Aorta (tissue), 5 donors: ENCODE data around the gene KRT4. TPM values are rescaled to one million over a fixed set of nuclear protein-coding genes. Genes with fewer than 3 reads are reported as not detected.

Experiments used
- ATAC-seq: fragments of 200-7000 bp; cut with Tn5 transposase; one replicate; pipeline ENCODE4 v1.9.1; 2022; ENCODE audit warnings: moderate library complexity; ENCODE audit not compliant: low FRiP score
- DNase-seq, 2 donors: peaks; one replicate each; pipeline ENCODE4 v3.0.0-alpha.2; 2020
- H3K27ac ChIP-seq, 2 donors: one replicate each; pipeline ENCODE4 v1.5.1; 2013; ENCODE audit warnings: low read length in 2 of 2, mild to moderate bottlenecking in 2 of 2, moderate library complexity in 2 of 2, control low read depth in 1 of 2, inconsistent platforms in 1 of 2, low read depth in 1 of 2
- H3K27me3 ChIP-seq, 2 donors: one replicate each; pipeline ENCODE4 v1.6.1; 2013; ENCODE audit warnings: control low read depth in 1 of 2, low read length in 1 of 2, mild to moderate bottlenecking in 1 of 2, moderate library complexity in 1 of 2; ENCODE audit not compliant: insufficient read depth in 2 of 2, control insufficient read depth in 1 of 2
- H3K36me3 ChIP-seq, 2 donors: one replicate each; pipeline ENCODE4 v1.6.1; 2013; ENCODE audit warnings: control low read depth in 1 of 2, low read length in 1 of 2, mild to moderate bottlenecking in 1 of 2; ENCODE audit not compliant: insufficient read depth in 2 of 2, control insufficient read depth in 1 of 2
- H3K4me1 ChIP-seq, 2 donors: one replicate each; pipeline ENCODE4 v1.6.1; 2013; ENCODE audit warnings: low read length in 2 of 2, control low read depth in 1 of 2, mild to moderate bottlenecking in 1 of 2, moderate library complexity in 1 of 2; ENCODE audit not compliant: insufficient read depth in 2 of 2, control insufficient read depth in 1 of 2
- H3K4me3 ChIP-seq, 2 donors: one replicate each; pipeline ENCODE4 v1.5.1; 2013; ENCODE audit warnings: low read length in 2 of 2, control low read depth in 1 of 2, mild to moderate bottlenecking in 1 of 2
- H3K9me3 ChIP-seq: one replicate; pipeline ENCODE4 v1.6.1; 2013; ENCODE audit warnings: mild to moderate bottlenecking, low read length; ENCODE audit not compliant: control insufficient read depth
- WGBS, 2 donors: extraction: QIAGEN DNeasy Blood & Tissue Kit; methylation state at CpG; one replicate each; pipeline ENCODE4 v1.1.7; 2013; 5-methylcytosine and 5-hydroxymethylcytosine counted together
- intact Hi-C, 2 donors: fragments of 100-400 bp; cut with DNase I; formaldehyde crosslinking; loops; one replicate each; pipeline versions ENCODE4 v1.14.2 to v1.15.0; 2022
- polyA plus RNA-seq, 2 donors: library from polyadenylated mRNA; stranded (reverse); fragments of 200-250 nt; gene quantifications; one replicate each; pipeline ENCODE4 v1.2.3, GENCODE V29; 2013
- total RNA-seq, 2 donors: library from RNA; stranded (reverse); fragmentation: NEBNext Ultra II Directional; extraction: Animal tissue kit (Norgen Biotek cat#: 25700); gene quantifications; one replicate each; pipeline ENCODE4 v1.2.1, GENCODE V29; 2021
- donor health status: healthy with polysubstance abuse.
- donor health status: Bipolar disorder and iron deficiency.
- donor health status: DM: no; HTN: no; CAD: no.
- donor health status: DM: no; HTN: no; CAD: no.
- donor health status: DM: yes; HTN: yes; CAD: no.

The KRT4 gene
- total and polyA plus RNA-seq, 4 donors = 3.9 to 4.6 TPM; not detected in 2

DNA sequence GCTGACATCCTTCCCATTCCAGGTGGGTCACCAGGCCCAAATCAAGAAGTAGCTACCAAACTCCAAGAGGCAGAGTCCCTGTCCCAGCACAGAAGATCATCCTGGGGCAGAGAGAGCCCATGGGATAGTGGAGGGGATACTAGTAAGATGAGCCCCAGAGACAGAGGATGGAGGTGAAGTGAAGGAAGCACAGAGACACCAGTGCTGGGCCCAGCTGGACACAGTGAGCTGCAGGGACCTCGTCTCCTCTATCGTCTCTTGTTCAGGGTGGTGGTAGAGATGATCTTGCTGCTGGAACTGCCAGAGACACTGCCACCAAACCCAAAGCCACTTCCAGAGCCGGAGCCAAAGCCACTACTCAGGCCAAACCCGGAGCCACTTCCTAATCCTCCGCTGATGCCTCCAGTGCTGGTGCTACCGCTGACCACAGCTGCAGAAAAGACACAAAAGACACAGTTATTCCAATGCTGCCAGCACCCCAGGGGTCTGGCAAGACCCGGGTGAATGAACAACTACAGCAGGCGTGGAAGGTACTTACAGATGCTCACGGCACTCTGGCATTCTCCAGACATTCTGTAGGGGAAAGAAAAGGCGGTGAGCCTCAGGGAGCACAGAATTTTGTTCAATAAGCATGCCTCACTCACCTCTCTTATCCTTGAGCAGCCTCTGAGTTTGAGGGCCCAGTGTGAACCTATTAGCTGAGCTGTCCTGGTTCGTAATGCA, 6.9 kb downstream of the KRT4 start:
- intact Hi-C loops = no loop called here

DNA sequence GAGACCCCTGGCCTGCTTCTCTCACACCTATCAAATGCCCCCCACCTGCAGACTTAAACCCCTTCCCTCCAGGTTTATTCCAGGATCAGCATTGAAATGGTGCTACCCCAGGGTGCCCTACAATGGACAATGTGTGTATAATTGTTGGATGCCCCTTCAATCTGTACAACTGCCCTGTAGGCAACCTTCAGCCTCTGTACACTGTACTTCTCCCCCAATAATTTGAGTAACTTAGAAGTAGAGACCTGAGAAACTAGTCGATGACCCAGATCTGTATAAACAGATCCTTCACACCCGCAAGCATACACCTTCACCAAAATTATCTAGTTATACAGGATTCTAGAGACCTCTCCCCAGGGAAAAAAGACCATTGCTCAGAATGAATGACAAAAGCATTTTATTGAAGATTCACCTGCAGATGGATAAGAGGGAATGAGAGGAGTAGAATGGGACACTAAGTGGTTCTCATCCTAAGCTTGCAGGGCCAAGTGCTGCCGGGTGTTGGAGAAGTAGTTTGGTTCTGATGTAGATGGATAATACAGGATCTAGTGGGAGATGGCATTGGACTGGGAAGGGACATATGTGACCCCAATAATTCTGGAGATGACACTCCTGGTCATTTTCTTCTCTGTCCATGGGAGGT, 7.6 kb downstream of the KRT4 start:
- Histone ChIP-seq H3K27ac (no peak overlapping the region), H3K4me3 (no peak overlapping the region), H3K36me3 (no peaks in the 10 kb centered on the region), H3K27me3 (no peaks in the 10 kb centered on the region), H3K4me1 (no peaks in the 10 kb centered on the region), H3K9me3 (no peaks in the 10 kb centered on the region)
- WGBS, 2 donors = 98 to 100% methylated on average over 3 of the region's 3 CpGs
- ATAC-seq (no peak), DNase-seq (no peak)
- intact Hi-C loops = no loop called here

More for the DNA sequence above, 6.9 kb downstream of the KRT4 start:
- ATAC-seq (no peak), DNase-seq (no peak)
- 89 to 91% methylated on average over 11 of the region's 11 CpGs for WGBS, 2 donors
- Histone ChIP-seq H3K4me3 (no peak overlapping the region), H3K36me3 (no peaks in the 10 kb centered on the region), H3K27ac (no peak overlapping the region), H3K27me3 (no peaks in the 10 kb centered on the region), H3K4me1 (no peaks in the 10 kb centered on the region), H3K9me3 (no peaks in the 10 kb centered on the region)

DNA sequence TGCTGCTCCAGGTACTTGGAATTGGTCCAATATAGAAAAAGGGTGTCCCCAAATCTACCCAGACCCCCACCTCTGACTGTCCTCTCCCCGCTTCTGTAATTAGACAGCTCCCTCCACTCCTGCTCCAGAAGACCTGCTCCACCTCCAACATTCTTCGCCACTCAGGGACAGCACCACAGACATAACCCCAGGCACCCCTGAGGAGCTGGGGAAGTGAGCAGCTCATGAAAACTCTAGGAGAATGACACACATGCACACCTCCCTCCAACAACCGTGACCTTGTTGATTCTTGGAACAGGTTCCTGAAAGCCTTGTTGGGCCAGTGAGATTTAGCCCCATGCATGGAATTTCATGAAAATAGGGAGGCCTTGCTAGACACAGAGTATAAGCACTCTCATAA, 8.2 kb downstream of the KRT4 start:
- no peak for ATAC-seq
- no peak for DNase-seq
- 84 to 86% methylated on average over 3 of the region's 3 CpGs for WGBS, 2 donors
- Histone ChIP-seq H3K27me3 (no peaks in the 10 kb centered on the region), H3K4me1 (no peaks in the 10 kb centered on the region), H3K27ac (no peak overlapping the region), H3K36me3 (no peaks in the 10 kb centered on the region), H3K9me3 (no peaks in the 10 kb centered on the region), H3K4me3 (no peak overlapping the region)
- intact Hi-C loops = no loop called here

DNA sequence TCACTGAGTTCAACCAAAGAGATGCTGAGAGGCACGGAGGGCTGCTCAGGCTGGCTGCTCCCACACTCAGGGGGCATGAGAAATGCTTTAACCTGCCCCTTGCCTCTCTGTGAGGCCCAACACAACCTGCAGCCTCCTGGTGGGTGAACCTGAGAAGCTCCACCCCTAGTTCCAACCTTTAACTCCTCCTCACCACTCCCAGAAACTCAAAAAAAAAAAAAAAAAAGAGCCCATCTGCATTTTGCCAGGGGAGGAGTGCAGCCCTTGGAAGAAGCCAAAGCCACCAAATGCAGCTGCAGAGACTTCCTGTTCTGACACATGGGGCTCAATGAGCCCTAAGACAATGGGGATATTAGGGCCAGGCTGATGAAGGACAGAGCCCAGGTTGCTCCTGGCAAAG, 8.9 kb downstream of the KRT4 start:
- ATAC-seq (no peak), DNase-seq (no peak)
- Histone ChIP-seq H3K36me3 (no peaks in the 10 kb centered on the region), H3K27ac (no peak overlapping the region), H3K9me3 (no peaks in the 10 kb centered on the region), H3K4me1 (no peaks in the 10 kb centered on the region), H3K4me3 (no peak overlapping the region), H3K27me3 (no peaks in the 10 kb centered on the region)
- intact Hi-C loops = no loop called here
- WGBS, 2 donors = 53 to 65% methylated on average over 1 of the region's 1 CpG

DNA sequence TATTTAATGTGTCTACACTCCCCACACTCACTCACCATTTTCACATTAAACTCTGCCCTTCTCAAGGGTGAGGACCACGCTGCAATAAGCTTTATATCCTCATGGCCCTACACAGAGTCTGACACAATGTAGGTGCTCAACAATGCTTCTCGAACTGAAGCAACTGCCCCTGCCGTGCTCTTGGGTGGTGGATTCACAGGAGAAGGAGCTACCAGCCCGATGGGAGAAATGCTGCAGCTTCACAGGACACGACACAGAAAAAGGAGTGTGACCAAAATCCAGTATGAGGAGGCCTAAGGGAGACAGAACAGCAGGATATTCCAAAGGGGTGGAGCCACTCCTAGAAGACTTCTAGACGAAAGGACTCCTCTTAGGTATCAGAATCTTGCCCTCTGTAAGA, 11.5 kb downstream of the KRT4 start:
- no peak overlapping the region for H3K4me3 ChIP-seq
- ATAC-seq = no peak
- H3K9me3 ChIP-seq = no peaks in the 10 kb centered on the region
- H3K4me1 ChIP-seq = no peaks in the 10 kb centered on the region
- no peaks in the 10 kb centered on the region for H3K36me3 ChIP-seq
- no peaks in the 10 kb centered on the region for H3K27me3 ChIP-seq
- 66 to 68% methylated on average over 6 of the region's 6 CpGs for WGBS, 2 donors
- H3K27ac ChIP-seq = no peak overlapping the region
- no peak for DNase-seq
- intact Hi-C loops = no loop called here

DNA sequence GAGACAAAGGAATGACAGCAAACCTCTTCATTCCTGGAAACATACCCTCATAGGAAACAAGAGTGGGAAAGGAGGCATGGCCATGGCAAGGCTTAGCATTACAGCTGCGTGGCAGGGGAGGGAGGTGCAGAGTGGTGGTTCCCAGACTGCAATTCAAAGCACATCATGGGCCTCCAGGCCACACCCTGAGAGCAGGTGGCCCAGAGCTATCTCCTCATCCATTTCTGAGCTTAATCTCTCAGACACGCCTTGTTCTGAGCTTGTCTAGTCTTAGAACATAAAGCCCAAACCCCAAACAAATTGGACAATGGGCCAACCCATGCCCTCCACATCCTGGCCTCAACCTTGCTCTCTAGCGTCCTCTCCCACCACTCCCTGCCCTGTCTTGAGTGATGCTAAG, 12.1 kb downstream of the KRT4 start:
- 65 to 77% methylated on average over 3 of the region's 3 CpGs for WGBS, 2 donors
- intact Hi-C loops = no loop called here
- Histone ChIP-seq H3K36me3 (no peaks in the 10 kb centered on the region), H3K4me1 (no peaks in the 10 kb centered on the region), H3K27me3 (no peaks in the 10 kb centered on the region), H3K4me3 (no peak overlapping the region), H3K27ac (no peak overlapping the region), H3K9me3 (no peaks in the 10 kb centered on the region)
- no peak for DNase-seq
- no peak for ATAC-seq

DNA sequence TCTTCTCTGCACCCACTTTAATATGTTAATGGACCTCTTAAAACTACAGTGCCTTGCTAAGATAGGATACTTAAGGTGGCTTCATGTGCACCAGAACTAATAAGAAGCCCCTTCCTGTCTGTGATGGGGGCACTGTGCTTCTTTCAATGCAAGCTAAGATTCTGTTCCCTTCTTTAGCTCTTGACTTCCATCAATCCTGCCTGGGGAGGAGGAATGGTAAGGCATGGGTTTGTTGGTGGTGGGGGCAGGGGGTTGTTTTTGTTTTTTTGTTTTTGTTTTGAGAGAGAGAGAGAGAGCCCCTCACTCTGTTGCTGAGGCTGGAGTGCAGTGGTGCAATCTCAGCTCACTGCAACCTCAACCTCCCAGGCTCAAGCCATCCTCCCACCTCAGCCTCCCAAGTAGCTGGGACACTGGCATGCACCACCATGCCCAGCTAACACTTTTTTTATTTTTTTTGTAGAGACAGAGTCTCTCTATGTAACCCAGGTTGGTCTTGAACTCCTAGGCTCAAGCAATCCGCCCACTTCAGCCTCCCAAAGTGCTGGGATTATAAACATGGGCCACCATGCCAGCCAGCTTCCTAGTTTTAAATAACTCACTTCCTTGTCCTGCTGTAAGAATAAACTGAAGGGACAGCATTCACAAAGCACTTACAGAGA, 13.5 kb downstream of the KRT4 start:
- Histone ChIP-seq H3K4me3 (no peak overlapping the region), H3K27ac (no peak overlapping the region), H3K27me3 (no peaks in the 10 kb centered on the region), H3K4me1 (no peaks in the 10 kb centered on the region), H3K36me3 (no peaks in the 10 kb centered on the region), H3K9me3 (no peaks in the 10 kb centered on the region)
- no peak for DNase-seq
- ATAC-seq = no peak
- 45 to 53% methylated on average over 1 of the region's 1 CpG for WGBS, 2 donors
- intact Hi-C loops = no loop called here

DNA sequence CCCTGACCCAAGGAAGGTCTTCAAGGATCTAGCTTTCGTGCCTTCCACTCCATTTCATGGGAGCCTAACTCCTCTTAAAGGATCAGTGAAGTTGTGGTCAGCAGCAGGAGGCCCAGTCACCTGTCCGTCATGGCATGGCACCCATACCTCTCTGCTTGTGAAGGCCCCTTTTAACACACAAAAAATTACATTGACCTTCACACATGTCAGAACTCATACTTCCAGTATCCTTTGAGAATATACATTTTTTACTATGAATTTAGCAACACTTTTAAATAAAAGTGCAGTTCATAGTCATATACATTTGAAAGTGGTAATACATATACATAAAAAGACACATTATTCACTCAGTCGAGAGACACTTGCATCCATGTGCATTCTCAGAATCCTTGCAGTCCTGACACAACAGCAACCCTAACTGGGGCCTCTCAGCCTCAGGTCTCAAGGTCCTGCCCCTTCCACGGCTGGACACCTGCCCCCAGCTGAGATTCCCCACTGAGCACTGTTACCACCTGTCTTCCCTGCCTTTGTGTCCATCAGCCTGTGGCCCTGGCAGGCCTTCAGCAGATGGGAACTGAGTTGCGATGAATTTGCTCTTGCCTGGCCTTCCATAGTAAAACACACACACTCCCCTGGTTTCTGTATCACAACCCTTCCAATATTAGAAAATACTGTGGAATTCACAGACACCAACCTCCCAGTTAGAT, 14.3 kb downstream of the KRT4 start:
- no peaks in the 10 kb centered on the region for H3K27me3 ChIP-seq
- no peaks in the 10 kb centered on the region for H3K36me3 ChIP-seq
- intact Hi-C loops = no loop called here
- DNase-seq (no peak), ATAC-seq (no peak)
- H3K9me3 ChIP-seq = no peaks in the 10 kb centered on the region
- no peak overlapping the region for H3K4me3 ChIP-seq
- no peak overlapping the region for H3K27ac ChIP-seq
- 77 to 87% methylated on average over 5 of the region's 5 CpGs for WGBS, 2 donors
- H3K4me1 ChIP-seq = no peaks in the 10 kb centered on the region
